Fibroblast of lung (primary cell): Measurements from ENCODE around the gene B4GALT2.

Experiments
- CTCF ChIP-seq, 2 donors: IDR thresholded peaks in 1 of 2; conservative IDR thresholded peaks in 1 of 2; 1 replicate in 1 of 2; 2 replicates in 1 of 2; pipeline ENCODE4 v1.5.1; 2011 to 2012; ENCODE audit warnings: low read length in 2 of 2, control low read depth in 1 of 2, inconsistent platforms in 1 of 2, low read depth in 1 of 2, mild to moderate bottlenecking in 1 of 2
- EZH2 ChIP-seq: IDR thresholded peaks from 2 replicates; pipeline ENCODE4 v1.5.1; 2012; ENCODE audit warnings: low read length, control low read depth, mild to moderate bottlenecking; ENCODE audit errors: missing control alignments

- TF ChIP-seq CTCF (conservative IDR thresholded peaks at IDR 0.05 in 1 of 2, IDR thresholded peaks at IDR 0.05 in 1 of 2; ENCODE audit: low read depth in 1 of 2, low read length in 2 of 2) (no peak), EZH2 (no peak)
These were observed 37.3 kb downstream of the B4GALT2 start for GRCh38 chr1:44016041-44016889.
